Loucy (cell line): ENCODE measurements around the gene BEAN1.

Experiments
- EZH2phosphoT487 ChIP-seq: fragments of 200-600 bp; IDR thresholded peaks from 2 replicates; pipeline ENCODE4 v1.6.1; 2018; ENCODE audit warnings: antibody characterized with exemption, mild to moderate bottlenecking, moderate library complexity, borderline replicate concordance
- TF ChIP-seq, protein P1 (sequence below): fragments of 200-600 bp; sonication (generic); conservative IDR thresholded peaks from 2 replicates; pipeline ENCODE4 v1.5.1; 2014; ENCODE audit warnings: mild to moderate bottlenecking, antibody characterized with exemption, low read length

- TF ChIP-seq, protein P1, sequence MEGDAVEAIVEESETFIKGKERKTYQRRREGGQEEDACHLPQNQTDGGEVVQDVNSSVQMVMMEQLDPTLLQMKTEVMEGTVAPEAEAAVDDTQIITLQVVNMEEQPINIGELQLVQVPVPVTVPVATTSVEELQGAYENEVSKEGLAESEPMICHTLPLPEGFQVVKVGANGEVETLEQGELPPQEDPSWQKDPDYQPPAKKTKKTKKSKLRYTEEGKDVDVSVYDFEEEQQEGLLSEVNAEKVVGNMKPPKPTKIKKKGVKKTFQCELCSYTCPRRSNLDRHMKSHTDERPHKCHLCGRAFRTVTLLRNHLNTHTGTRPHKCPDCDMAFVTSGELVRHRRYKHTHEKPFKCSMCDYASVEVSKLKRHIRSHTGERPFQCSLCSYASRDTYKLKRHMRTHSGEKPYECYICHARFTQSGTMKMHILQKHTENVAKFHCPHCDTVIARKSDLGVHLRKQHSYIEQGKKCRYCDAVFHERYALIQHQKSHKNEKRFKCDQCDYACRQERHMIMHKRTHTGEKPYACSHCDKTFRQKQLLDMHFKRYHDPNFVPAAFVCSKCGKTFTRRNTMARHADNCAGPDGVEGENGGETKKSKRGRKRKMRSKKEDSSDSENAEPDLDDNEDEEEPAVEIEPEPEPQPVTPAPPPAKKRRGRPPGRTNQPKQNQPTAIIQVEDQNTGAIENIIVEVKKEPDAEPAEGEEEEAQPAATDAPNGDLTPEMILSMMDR, result no peak
- no peak for TF ChIP-seq EZH2phosphoT487
Measured at GRCh38 chr16:66503030-66503429, 75.9 kb downstream of the BEAN1 start.
